GM20000 (cell line): ENCODE results near the gene TRAPPC5.
A peak's percentile ranks its signal among the peaks of the same experiment; 100 is the strongest.

Source experiments
- DNase-seq: peaks from one replicate; pipeline ENCODE4 v3.0.0; 2012; ENCODE audit warnings: low spot score
- TF ChIP-seq, protein P1 (sequence below): IDR thresholded peaks from 2 replicates; pipeline ENCODE4 v1.5.1; 2012; ENCODE audit warnings: mild to moderate bottlenecking, control low read depth; ENCODE audit errors: extremely low read depth, missing control alignments

Gene TRAPPC5

DNA sequence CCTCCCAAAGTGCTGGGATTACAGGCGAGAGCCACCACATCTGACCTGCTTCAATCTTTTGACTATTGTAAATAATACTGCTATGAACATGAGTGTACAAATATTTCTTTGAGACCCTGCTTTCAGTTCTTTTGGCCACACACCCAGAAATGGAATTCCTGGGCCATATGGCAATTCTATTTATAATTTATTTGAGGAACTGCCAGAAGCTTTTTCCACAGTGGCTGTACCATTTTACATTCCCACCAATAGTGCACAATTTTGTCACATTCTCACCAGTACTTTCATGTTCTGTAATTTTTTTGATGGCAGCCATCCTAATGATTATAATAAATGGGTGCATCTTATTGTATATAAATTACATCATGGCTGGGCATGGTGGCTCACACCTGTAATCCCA is 35.0 kb downstream of the TRAPPC5 start:
- DNase-seq, result no peak
- TF ChIP-seq, protein P1, sequence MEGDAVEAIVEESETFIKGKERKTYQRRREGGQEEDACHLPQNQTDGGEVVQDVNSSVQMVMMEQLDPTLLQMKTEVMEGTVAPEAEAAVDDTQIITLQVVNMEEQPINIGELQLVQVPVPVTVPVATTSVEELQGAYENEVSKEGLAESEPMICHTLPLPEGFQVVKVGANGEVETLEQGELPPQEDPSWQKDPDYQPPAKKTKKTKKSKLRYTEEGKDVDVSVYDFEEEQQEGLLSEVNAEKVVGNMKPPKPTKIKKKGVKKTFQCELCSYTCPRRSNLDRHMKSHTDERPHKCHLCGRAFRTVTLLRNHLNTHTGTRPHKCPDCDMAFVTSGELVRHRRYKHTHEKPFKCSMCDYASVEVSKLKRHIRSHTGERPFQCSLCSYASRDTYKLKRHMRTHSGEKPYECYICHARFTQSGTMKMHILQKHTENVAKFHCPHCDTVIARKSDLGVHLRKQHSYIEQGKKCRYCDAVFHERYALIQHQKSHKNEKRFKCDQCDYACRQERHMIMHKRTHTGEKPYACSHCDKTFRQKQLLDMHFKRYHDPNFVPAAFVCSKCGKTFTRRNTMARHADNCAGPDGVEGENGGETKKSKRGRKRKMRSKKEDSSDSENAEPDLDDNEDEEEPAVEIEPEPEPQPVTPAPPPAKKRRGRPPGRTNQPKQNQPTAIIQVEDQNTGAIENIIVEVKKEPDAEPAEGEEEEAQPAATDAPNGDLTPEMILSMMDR, result no peak

DNA sequence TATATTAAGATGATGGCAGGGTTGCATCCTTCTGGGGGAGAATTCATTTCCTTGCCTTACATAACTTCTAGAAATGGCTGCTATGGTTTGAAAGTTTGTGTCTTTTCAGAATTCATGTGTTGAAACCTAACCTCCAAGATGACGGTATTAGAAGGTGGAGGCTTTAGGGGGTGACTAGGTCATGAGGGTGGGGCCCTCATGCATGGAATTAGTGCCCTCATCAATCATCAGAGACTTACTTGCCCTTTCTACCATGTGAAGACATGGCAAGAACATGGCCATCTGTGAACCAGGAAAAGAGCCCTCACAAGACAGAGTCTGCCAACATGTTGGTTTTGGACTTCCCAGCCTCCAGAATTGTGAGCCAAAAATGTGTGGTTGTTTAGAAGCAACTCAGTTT is 36.1 kb downstream of the TRAPPC5 start:
- TF ChIP-seq, protein P1, result no peak

DNA sequence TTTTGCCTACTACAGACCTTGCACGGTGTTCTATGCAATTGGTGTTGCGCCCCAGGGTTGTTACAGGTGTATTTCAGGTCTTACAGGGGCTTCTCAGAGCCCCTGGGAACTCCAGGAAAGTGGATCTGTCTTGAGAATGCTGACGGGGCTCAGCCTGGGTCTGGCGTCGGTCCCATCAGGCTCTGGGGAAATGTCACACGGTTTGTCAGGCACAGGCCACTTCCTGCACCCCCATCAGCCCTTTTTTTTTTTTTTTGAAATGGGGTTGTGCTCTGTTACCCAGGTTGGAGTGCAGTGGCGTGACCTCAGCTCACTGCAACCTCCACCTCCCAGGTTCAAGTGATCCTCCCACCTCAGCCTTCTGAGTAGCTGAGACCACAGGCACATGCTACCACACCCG is 38.0 kb downstream of the TRAPPC5 start:
- TF ChIP-seq, protein P1, result no peak
- DNase-seq, result no peak

More for the DNA sequence above, 36.1 kb downstream of the TRAPPC5 start:
- no peak for DNase-seq

GRCh38 chr19:7720351-7720750 is 39.7 kb downstream of the TRAPPC5 start:
- DNase-seq, result no peak
- TF ChIP-seq, protein P1, result no peak

DNA sequence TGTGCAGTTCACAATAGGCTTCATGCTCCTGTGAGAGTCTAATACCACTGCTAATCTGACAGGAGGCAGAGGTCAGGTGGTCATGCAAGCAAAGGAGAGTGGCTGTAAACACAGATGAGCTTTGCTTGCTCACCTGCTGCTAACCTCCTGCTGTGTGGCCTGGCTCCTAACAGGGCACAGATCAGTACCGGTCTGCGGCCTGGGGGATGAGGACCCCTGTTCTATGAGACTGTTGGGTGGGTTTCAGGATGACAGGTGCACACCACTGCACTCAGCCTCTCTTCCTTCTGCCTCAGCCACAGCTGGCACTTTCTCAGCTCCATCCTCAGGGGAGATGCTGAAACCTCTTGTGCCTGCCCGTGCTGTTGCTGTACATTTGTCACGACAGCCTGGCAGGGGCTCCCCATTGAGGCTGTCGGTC is 41.6 kb downstream of the TRAPPC5 start:
- TF ChIP-seq, protein P1, result no peak

GRCh38 chr19:7725791-7726190 is 45.2 kb downstream of the TRAPPC5 start:
- no peak for DNase-seq
- TF ChIP-seq, protein P1, result no peak

More for the DNA sequence above, 41.6 kb downstream of the TRAPPC5 start:
- DNase-seq, result no peak

GRCh38 chr19:7729211-7729610 is 48.6 kb downstream of the TRAPPC5 start:
- TF ChIP-seq, protein P1, result no peak
- DNase-seq, result peak; percentile 69

DNA sequence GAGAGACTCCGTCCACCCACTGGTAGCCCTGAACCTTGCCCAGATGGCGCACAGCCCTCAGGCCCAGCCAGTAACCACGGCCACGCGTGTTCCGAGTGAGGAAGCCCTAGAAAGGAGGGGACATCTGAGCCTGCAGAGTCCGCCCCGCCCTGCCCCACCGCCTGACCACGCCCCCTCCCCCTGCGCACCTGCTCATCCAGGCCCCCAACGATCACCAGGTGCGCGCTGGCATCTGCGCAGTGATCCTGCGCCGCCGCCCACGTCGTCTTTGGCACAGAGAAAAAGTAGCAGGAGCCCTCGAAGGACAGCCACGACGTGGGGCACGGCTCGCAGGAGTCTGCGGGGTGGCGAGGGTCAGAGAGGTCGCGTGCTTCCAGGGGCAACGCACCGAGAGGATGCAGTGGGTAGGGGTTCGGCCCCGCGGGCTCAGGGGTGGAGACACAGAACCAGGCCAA is 49.2 kb downstream of the TRAPPC5 start:
- DNase-seq, result peak; percentile 55
- TF ChIP-seq, protein P1, result no peak
